HFFc6 (cell line): ENCODE measurements around the gene NBEAL2. TPM values are rescaled to one million over a fixed set of nuclear protein-coding genes. Genes with fewer than 3 reads are reported as not detected.
A peak's percentile ranks its signal among the peaks of the same experiment; 100 is the strongest.

Experiments used
- DNase-seq: peaks from one replicate; pipeline ENCODE4 v3.0.0-alpha.2; 2018
- H3K27ac Mint-ChIP-seq: 2 replicates; pipeline ENCODE4 v1.8.0; 2020; ENCODE audit warnings: mild to moderate bottlenecking, mixed read lengths
- H3K27me3 Mint-ChIP-seq: 2 replicates; pipeline ENCODE4 v1.8.0; 2021; ENCODE audit warnings: mild to moderate bottlenecking, moderate library complexity, mixed read lengths; ENCODE audit not compliant: insufficient read depth
- H3K36me3 Mint-ChIP-seq: 2 replicates; pipeline ENCODE4 v1.8.0; 2021; ENCODE audit warnings: low read depth, mixed read lengths
- H3K4me1 Mint-ChIP-seq: 2 replicates; pipeline ENCODE4 v1.8.0; 2020; ENCODE audit warnings: low read depth, mixed read lengths
- H3K4me3 Mint-ChIP-seq: 2 replicates; pipeline ENCODE4 v1.8.0; 2020; ENCODE audit warnings: mild to moderate bottlenecking, moderate library complexity, mixed read lengths
- H3K9me3 Mint-ChIP-seq: 2 replicates; pipeline ENCODE4 v1.8.0; 2020; ENCODE audit warnings: mild to moderate bottlenecking, mixed read lengths
- CTCF ChIP-seq: fragments of 200-600 bp; sonication (generic); IDR thresholded peaks from 2 replicates; pipeline ENCODE4 v1.5.0; 2021; ENCODE audit warnings: antibody characterized with exemption, mild to moderate bottlenecking
- total RNA-seq, 6 experiments: library from RNA; stranded (reverse); fragmentation: NEBNext Ultra II Directional; extraction: Animal tissue kit (Norgen Biotek cat#: 25700); gene quantifications; 2 replicates in 1 of 6; 3 replicates in 5 of 6; pipeline ENCODE4 v1.2.3, GENCODE V29; 2021

Gene NBEAL2
- total RNA-seq, 6 experiments from 2014 or later = 5.3 to 7.6 (median 5.8) TPM

GRCh38 chr3:47014036-47014435 lies 34.6 kb downstream of the NBEAL2 start:
- H3K9me3 Mint-ChIP-seq = no peaks in the 10 kb centered on the region
- H3K36me3 Mint-ChIP-seq = peaks cover 33% of the 10 kb centered on the region; the same call in 1 of the 2 replicates
- H3K27me3 Mint-ChIP-seq = peaks cover 15% of the 10 kb centered on the region
- DNase-seq = no peak
- no peak for TF ChIP-seq CTCF
- peaks cover 38% of the 10 kb centered on the region for H3K4me1 Mint-ChIP-seq
- no peak overlapping the region for H3K4me3 Mint-ChIP-seq
- H3K27ac Mint-ChIP-seq = no peak overlapping the region

- no peak for DNase-seq
- Mint-ChIP-seq H3K36me3 (peaks cover 37% of the 10 kb centered on the region; the same call in 1 of the 2 replicates), H3K4me3 (no peak overlapping the region), H3K27me3 (peaks cover 11% of the 10 kb centered on the region; the same call in 1 of the 2 replicates), H3K27ac (peak overlapping the region; percentile 51; the same call in 1 of the 2 replicates), H3K4me1 (peaks cover 49% of the 10 kb centered on the region), H3K9me3 (no peaks in the 10 kb centered on the region)
- no peak for TF ChIP-seq CTCF
Observed at GRCh38 chr3:47015151-47015550, 35.7 kb downstream of the NBEAL2 start.

- peaks cover 10% of the 10 kb centered on the region; the same call in 1 of the 2 replicates for H3K27me3 Mint-ChIP-seq
- peak overlapping the region; percentile 59 for H3K4me3 Mint-ChIP-seq
- no peak for TF ChIP-seq CTCF
- H3K4me1 Mint-ChIP-seq = peaks cover 51% of the 10 kb centered on the region
- H3K27ac Mint-ChIP-seq = peak overlapping the region; percentile 86
- no peaks in the 10 kb centered on the region for H3K9me3 Mint-ChIP-seq
- peaks cover 38% of the 10 kb centered on the region; the same call in 1 of the 2 replicates for H3K36me3 Mint-ChIP-seq
- no peak for DNase-seq
Observed at GRCh38 chr3:47016086-47016933, 36.8 kb downstream of the NBEAL2 start.

GRCh38 chr3:47016934-47017435 lies 37.5 kb downstream of the NBEAL2 start:
- no peaks in the 10 kb centered on the region for H3K9me3 Mint-ChIP-seq
- H3K4me1 Mint-ChIP-seq = peaks cover 53% of the 10 kb centered on the region
- H3K27ac Mint-ChIP-seq = peak overlapping the region; percentile 86
- no peak for TF ChIP-seq CTCF
- H3K4me3 Mint-ChIP-seq = peak overlapping the region; percentile 59
- peaks cover 38% of the 10 kb centered on the region; the same call in 1 of the 2 replicates for H3K36me3 Mint-ChIP-seq
- peaks cover 10% of the 10 kb centered on the region for H3K27me3 Mint-ChIP-seq
- peak; percentile 74 for DNase-seq

- peaks cover 60% of the 10 kb centered on the region for H3K4me1 Mint-ChIP-seq
- no peaks in the 10 kb centered on the region for H3K9me3 Mint-ChIP-seq
- H3K27ac Mint-ChIP-seq = peak overlapping the region; percentile 86
- peak overlapping the region; percentile 59 for H3K4me3 Mint-ChIP-seq
- no peak for TF ChIP-seq CTCF
- peaks cover 8% of the 10 kb centered on the region for H3K27me3 Mint-ChIP-seq
- H3K36me3 Mint-ChIP-seq = peaks cover 38% of the 10 kb centered on the region; the same call in 1 of the 2 replicates
- DNase-seq = peak; percentile 20
Observed at GRCh38 chr3:47017504-47018268, 38.2 kb downstream of the NBEAL2 start.
